ACHN (cell line): ENCODE results near the gene CPT1A.

ENCODE experiments used
- DNase-seq: peaks from one replicate; pipeline ENCODE4 v3.0.0-alpha.2; 2015
- in situ Hi-C: cut with HindIII; loops from 2 replicates; pipeline ENCODE4 v1.10.0; 2017; ENCODE audit warnings: low sequenced_read_pairs, low pct_ligation_motif_present, low pct_unique_long_range_greater_than_20kb

Gene CPT1A

GRCh38 chr11:68748061-68748460, 93.7 kb downstream of the CPT1A start:
- in situ Hi-C loops, result no loop called here
- DNase-seq, result no peak

GRCh38 chr11:68743539-68743938, 98.2 kb downstream of the CPT1A start:
- no peak for DNase-seq
- in situ Hi-C loops, result no loop called here

- DNase-seq, result no peak
- in situ Hi-C loops, result no loop called here
Measured at GRCh38 chr11:68741463-68741862, 100.3 kb downstream of the CPT1A start.

GRCh38 chr11:68735646-68736045, 106.1 kb downstream of the CPT1A start:
- DNase-seq, result no peak
- in situ Hi-C loops, result no loop called here

GRCh38 chr11:68735125-68735524, 106.6 kb downstream of the CPT1A start:
- no peak for DNase-seq
- in situ Hi-C loops, result no loop called here

GRCh38 chr11:68734111-68734510, 107.6 kb downstream of the CPT1A start:
- in situ Hi-C loops, result no loop called here
- no peak for DNase-seq

- in situ Hi-C loops, result no loop called here
- no peak for DNase-seq
Measured at GRCh38 chr11:68727783-68728182, 113.9 kb downstream of the CPT1A start.

- in situ Hi-C loops, result no loop called here
- no peak for DNase-seq
Measured at GRCh38 chr11:68724293-68724692, 117.4 kb downstream of the CPT1A start.

- in situ Hi-C loops, result no loop called here
- no peak for DNase-seq
Measured at GRCh38 chr11:68722143-68722542, 119.6 kb downstream of the CPT1A start.

- in situ Hi-C loops, result no loop called here
- DNase-seq, result no peak
Measured at GRCh38 chr11:68721075-68721474, 120.6 kb downstream of the CPT1A start.

GRCh38 chr11:68715456-68716122, 126.1 kb downstream of the CPT1A start:
- DNase-seq, result no peak
- in situ Hi-C loops, result no loop called here

GRCh38 chr11:68714060-68714856, 127.5 kb downstream of the CPT1A start:
- in situ Hi-C loops, result no loop called here
- no peak for DNase-seq

- DNase-seq, result no peak
- in situ Hi-C loops, result no loop called here
Measured at GRCh38 chr11:68711114-68711513, 130.6 kb downstream of the CPT1A start.

- no peak for DNase-seq
- in situ Hi-C loops, result no loop called here
Measured at GRCh38 chr11:68710409-68710808, 131.3 kb downstream of the CPT1A start.

GRCh38 chr11:68709062-68709461, 132.7 kb downstream of the CPT1A start:
- no peak for DNase-seq
- in situ Hi-C loops, result no loop called here

- in situ Hi-C loops, result no loop called here
- no peak for DNase-seq
Measured at GRCh38 chr11:68707527-68707926, 134.2 kb downstream of the CPT1A start.

- in situ Hi-C loops, result no loop called here
- DNase-seq, result no peak
Measured at GRCh38 chr11:68704887-68705286, 136.8 kb downstream of the CPT1A start.
